Left forelimb (tissue), 1 donor: ENCODE data around the gene FOXL1.
A peak's percentile ranks its signal among the peaks of the same experiment; 100 is the strongest.

Experiments used
- DNase-seq: peaks from one replicate; pipeline ENCODE4 v3.0.0-alpha.2; 2018; ENCODE audit warnings: low spot score

Gene FOXL1

DNA sequence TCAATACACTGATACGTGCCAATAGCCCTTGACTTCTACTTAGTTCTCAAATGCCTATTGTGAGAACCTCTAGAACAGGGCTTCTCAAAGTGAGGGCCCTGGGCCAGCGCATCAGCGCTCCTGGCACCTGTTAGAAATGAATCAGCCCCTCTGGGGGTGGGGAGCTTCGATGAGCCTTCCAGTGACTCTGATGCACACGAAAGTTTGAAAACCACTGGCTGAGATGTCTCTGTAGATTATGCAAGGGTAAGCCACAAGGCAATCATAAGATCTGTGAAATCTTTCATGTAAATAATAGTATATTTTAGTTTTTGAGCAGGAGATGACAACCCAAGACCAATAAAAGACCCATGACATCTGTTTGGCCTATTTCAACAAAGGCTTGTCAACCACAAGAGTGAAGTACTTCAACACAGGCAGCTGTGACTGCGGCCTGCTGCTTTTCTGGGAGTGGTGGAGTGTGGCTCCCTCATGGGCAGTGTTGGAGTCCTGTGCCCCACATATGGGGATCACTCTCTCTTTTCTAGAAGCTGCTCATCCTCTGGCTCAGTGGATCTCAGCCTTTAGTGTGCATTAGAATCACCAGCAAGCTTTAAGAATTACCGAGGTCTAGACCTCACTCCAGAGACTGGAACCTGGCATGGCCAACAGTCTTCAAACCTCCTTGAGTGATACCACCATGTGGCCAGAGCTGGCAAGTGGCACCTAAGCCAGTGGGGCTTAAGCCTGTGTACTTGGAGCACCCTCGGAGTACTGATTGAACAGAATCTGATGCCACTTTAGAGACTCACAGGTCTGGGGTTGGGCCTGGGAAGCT lies 29.1 kb upstream of the FOXL1 start:
- no peak for DNase-seq

GRCh38 chr16:86549893-86550190 lies 28.5 kb upstream of the FOXL1 start:
- no peak for DNase-seq

DNA sequence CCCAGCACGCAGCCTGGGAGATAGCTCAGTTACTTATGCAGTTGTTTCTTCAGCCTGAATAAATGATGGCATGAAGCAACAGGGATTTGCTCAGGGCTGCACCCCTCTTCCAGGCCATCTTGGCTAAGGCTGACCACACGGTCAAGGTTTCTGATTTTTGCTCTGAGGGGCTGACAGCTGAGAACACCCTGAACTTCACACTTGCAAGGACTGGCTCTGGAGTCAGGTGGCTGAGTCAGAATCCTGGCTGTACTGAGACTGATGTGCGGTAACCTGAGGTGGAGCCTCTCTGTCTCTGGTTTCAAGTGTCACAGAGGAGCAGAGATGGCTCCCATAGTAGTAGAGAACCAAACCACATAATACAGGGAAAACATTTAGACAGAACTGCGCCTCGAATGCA lies 28.1 kb upstream of the FOXL1 start:
- DNase-seq = no peak

DNA sequence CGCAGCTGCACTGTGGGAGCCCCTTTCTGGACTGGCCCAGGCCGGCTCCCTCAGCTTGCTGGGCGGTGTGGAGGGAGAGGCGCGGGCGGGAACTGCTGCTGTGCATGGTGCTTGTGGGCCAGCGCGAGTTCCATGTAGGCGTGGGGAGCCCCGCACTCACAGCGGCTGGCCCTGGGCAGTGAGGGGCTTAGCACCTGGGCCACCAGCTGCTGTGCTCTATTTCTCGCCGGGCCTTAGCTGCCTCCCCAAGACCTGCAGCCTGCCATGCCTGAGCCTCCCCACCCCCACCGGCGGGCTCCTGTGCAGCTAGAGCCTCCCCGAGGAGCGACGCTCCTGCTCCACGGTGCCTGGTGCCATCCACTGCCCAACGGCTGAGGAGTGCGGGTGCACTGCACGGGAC lies 25.0 kb upstream of the FOXL1 start:
- no peak for DNase-seq

DNA sequence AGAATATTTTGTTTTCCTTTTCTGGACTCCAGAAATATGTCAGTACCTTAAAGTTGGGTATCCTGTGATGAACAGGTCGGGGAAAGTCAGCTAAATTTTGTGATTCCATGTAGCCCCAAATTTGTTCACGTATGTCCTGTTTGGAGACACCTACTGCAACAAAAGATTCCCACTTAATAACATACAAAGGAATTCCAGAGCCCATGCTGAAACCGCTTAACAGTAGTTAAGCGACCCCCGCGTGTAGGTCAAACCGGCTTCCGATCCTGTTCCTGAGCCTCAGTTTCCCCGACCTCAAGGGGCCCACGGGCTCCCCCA lies 23.8 kb upstream of the FOXL1 start:
- no peak for DNase-seq

DNA sequence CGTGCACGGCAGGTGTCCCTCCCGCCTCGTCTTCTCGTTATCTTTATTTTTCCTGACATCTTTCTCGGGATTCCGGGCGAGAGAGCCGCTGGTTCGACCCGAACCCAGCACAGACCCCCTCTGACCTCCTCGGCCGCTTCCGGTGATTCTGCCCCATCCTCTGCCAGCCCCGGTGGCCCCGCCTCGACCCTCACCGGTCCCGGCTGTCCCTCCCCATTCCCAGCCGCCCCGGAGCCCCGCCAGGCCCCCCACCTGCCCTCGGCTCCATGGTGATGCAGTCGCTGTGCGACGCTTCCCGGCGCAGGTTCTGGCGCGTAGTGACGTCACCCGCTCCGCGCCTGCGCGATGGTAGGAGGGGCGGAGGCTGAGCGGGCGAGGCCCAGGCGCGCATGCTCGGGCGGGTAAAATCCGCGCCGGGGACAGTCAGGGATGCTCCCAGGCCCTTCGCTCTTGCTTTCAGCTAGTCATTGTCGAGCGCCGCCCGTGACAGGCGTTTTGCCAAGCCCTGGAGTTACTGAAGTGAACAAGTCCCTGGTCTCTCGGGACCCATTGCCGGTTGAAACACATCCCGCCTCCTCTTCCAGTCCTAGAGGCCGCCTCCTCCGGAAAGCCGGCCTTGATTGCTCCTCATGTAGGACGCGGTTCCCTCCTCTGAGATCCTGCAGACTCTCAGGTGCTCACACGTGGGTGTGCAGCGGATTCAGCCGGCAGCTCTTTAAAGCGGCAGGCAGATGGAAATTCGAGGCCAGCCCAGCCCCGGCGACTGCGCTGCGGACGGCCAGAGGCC lies 23.2 kb upstream of the FOXL1 start, which contains the start of gene MTHFSD:
TSS of gene MTHFSD (minus strand) at position 319 of the 787 bp plus-strand sequence. CDS start at position 268, 51 bp downstream.
- DNase-seq = peak; percentile 97

- peak; percentile 55 for DNase-seq
These were observed 22.7 kb upstream of the FOXL1 start for GRCh38 chr16:86555704-86556075.

- DNase-seq = no peak
These were observed 21.8 kb upstream of the FOXL1 start for GRCh38 chr16:86556576-86556975.

DNA sequence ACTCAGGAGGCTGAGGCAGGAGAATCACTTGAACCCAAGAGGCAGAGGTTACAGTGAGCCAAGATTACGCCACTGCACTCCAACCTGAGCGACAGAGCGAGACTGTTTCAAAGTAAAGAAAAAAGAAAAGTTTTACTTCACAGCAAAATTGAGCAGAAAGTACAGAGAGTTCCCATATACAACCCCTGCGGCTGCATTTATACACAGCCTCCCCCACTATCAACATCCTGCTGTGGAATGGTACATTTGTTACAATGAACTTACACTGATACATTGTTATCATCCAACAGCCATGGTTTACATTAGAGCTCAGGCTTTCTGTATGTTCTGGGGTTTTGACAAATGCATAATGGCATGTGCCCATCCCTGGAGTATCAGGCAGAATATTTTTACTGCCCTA lies 20.8 kb upstream of the FOXL1 start:
- DNase-seq = no peak

DNA sequence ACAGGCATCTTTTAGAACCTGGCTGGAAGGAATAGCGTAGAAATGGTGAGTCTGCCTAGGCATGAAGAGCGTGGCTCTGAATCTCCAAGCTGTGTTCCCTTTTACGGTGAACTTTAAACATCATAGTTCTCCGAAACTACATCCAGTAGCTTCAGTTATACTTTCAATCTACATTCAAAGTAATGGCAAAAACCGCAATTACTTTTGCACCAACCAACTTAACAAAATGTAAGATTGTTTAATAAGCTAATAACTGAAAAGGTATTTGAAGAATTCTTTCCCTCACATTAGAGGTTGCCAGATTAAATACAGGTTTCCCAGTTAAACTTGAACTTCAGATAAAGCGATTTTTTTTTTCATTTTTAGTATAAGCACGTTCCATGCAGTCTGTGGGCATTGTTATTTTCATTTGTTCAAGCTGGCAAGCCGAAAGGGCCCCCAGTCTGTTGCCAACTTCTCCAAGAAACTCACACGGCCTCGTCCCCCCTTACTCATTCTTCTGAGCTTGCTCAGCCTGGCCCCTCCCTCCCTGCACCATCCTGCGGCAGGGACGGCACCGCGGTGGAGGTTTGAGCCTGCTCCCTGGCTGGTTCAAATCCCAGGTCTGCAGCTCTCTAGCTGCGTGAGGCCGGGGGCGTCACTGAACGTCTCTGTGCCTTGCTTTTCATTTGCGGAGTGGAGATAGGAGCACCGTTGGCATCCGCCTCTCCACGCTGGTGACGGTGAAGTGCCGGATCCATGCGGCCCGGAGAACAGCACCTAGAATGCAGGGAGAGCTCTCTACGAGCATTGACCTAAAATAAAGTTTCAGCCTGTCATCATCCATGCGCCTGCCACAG lies 19.8 kb upstream of the FOXL1 start:
- no peak for DNase-seq

DNA sequence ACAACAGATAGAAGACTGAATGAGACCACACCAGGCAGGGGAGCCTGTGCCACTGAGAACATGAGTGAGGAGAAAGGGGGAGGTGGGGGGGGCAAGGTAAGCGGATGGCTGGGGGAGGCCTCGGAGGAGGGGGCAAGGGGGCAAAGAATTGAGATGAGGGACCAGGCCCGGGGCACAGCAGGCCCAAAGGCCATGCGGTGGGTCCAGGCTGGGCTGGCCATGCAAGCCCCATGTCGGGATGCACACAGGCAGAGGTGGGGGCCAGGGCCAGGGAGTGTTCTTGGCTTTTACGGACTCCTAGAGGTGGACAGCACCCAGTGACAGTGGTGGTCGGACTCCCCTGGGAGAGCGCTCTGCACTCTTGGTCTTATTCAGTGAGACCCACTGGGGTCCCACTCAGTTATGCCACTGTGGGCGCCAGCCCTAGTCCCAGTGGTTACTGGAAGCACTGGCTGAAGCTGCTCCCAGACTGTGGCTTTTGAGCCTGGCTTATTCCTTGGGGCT lies 18.5 kb upstream of the FOXL1 start:
- DNase-seq = no peak

DNA sequence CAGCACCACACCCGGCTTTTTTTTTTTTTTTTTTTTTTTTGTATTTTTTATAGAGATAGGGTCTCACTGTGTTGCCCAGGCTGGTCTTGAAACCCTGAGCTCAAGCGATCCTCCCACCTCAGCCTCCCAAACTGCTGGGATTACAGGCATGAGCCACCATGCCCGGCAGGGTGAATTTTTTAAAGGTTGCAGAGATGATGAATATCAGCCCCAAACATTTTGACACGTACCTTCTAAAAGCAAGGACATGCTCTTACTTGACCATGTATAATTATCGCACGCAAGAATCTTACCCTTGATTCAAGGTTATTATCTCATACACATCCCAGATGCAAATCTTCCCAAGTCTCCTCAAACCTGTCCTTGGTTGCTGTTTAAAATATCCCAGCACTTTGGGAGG lies 16.0 kb upstream of the FOXL1 start:
- DNase-seq = no peak

GRCh38 chr16:86563469-86564345 lies 14.6 kb upstream of the FOXL1 start:
- DNase-seq = peak; percentile 90

DNA sequence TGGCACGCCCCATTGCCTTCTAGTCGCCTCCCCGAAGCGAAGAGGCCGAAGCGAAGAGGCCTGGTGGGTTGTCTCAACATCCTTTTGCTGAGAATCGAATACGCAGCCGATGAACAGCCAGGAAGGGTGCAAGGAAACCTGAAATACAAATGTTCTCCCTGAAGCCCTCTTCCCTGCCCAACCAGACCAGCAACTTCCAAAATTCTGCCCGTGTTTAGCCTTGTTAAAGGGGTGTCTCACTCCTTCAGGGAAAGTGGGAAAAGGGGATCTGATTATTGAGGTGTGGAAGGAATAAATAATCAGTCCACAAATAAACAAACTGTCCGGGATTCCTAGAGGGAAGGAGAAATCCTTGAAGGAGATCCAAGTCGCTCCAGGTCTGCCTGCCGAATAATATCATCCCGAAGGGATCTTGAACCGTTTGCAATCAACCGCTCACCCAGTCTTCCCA lies 13.1 kb upstream of the FOXL1 start:
- DNase-seq = peak; percentile 63

- peak; percentile 58 for DNase-seq
These were observed 12.5 kb upstream of the FOXL1 start for GRCh38 chr16:86565644-86566511.

GRCh38 chr16:86566601-86566965 lies 11.8 kb upstream of the FOXL1 start, which contains the start of gene FOXC2:
TSS of gene FOXC2 (plus strand) at chr16:86566829. CDS start at chr16:86567336, 507 bp downstream.
- DNase-seq = peak; percentile 91

GRCh38 chr16:86566966-86567700 lies 11.2 kb upstream of the FOXL1 start:
- DNase-seq = peak; percentile 68

GRCh38 chr16:86567701-86568581 lies 10.4 kb upstream of the FOXL1 start:
- peak; percentile 66 for DNase-seq
